NCI-H2171 (cell line): Measurements from ENCODE around the gene LRRC55.
"Not testable (repeated sequence)": the region's sequence is repeated elsewhere in the genome, so short reads cannot be mapped to it uniquely, and the experiment has no call there.

ENCODE experiments used
- DNase-seq: peaks from one replicate; lab custom pipeline; 2025; lab: John Stamatoyannopoulos, UW

Gene LRRC55

DNA sequence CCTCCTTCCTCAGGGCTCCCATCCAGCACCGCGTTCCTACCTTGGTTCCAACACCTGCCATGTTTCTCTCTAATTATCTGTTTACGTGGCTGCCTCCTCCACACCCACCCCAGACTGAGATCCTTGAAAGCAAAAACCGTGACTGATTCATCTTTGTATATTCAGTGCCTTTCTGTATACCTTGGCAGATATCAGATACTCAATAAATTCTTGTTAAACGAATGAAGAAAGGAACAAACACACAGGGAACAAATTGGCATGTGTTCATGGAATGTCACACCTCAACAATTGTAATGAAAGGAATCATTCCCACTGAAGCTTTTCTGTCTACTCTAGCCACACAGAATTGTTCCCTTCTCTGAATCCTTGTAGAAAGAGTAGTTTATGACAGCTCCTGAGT, 20.4 kb upstream of the LRRC55 start:
- DNase-seq = peak; percentile 53

DNA sequence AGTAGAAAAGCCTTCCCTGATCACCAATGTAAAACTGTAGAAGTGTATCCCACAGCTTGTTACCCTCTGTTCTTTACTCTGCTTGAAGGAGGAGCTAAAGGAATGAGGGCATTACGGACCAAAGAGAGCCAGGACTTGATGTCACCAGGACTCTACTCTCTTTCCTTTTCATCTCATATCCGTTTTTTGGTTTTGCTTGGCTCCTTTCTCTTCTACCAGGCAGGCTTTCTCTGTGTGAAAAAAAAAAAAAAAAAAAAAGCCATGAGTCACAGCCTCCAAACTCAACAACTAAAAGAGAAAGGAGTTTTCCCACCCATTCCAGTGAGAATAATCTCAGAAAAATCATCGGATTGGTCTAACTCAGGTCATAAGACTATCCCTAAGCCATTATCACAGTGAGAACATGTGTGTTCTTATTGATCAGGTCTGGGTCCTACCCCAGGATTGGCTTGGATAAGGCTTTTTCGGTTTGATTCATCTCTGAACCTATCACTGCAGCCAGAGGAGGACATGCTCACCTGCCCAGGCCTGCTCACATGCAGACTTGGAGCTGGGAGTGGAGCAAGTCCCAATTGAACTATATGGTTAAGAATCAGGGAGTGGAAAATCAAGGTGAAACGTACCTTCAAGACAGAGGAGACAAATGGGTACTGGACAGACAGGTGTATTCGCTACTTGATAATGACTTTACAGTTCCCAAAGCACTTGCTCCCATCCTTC, 19.4 kb upstream of the LRRC55 start:
- peak; percentile 31 for DNase-seq

DNA sequence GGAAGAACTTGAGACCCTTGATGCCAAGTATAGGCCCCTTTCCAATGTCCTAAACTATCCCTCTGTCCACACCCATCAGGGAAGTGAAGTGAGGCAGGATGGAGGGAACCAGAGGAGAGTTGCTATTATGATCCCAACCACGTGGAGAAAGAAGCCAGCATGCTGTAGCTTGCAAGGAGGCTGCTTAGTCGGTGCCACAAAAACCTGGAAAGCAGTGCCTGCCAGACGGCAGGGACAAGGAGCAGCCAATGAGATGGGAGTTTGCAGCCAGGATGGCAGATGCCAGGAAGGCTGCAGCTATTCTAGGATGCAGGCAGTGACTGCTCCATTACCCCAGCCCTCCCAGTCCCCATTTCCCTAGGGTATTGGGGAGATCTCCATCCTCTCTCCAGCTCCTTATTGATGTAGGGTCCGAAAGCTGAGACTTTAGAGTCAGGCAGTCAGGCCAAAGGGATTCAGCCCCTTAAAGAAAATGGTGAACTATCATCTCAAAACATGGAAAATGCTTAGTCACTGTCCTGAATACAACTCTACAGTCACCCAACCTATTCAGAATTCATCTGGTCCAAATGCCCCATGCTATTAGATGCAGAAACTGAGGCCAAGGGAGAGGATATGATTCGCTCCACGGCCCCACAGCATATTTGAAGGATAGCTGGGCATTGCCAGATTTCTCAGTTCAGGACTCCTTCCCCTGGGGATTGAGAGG, 18.4 kb upstream of the LRRC55 start:
- peak; percentile 97 for DNase-seq

DNA sequence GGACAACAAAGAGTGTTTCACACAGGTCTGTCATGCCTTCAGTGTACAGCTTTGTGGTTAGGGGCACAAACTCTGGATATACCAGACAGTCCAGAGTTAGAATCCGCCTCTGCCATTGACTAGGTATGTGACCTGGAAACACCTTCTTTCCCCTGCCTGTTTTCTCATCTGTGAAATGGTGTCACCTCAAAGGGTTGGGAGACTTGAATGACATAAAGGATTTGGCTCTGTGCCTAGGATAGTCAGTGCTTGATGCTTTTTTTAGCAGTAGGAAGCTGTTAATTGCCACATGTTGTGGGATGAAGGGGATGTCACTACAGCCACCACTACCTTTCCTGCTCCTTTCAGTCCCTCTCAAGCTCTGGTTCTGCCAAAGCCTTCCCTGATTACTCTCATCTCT, 17.4 kb upstream of the LRRC55 start:
- DNase-seq = peak; percentile 85

DNA sequence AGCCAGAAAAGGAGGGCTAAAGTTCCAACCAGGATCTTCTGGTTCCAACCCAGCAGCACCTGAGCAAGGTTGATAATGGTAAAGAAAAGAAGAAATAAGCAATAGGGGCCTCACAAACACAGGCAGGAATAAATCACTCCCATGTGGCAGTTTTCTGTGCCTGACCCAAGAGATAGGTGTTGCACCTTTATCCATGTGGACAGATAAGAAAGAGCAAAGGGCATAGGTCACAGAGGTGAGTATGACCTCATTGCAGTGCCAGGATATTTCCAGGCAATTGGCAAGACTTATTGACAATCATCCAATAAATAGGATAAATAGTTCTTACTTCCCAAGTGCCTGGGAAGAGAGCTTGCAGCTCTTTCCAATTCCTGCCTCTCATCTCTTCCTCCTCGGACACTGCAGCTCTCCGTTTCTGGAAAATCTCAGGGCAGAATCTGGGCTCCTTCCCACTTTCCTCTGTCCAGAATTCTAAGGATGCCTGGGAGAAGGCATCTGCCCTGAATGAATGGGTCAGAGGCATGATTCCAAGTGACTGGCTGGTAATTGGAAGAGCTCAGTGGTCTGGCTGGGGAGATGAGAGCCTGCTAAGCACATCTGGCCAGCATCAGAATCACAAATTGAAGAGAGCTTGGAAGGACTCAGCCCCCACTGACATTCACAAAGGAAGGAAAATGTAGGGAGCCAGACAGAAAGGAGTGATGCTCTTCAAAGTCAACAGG, 14.5 kb upstream of the LRRC55 start:
- no peak for DNase-seq

DNA sequence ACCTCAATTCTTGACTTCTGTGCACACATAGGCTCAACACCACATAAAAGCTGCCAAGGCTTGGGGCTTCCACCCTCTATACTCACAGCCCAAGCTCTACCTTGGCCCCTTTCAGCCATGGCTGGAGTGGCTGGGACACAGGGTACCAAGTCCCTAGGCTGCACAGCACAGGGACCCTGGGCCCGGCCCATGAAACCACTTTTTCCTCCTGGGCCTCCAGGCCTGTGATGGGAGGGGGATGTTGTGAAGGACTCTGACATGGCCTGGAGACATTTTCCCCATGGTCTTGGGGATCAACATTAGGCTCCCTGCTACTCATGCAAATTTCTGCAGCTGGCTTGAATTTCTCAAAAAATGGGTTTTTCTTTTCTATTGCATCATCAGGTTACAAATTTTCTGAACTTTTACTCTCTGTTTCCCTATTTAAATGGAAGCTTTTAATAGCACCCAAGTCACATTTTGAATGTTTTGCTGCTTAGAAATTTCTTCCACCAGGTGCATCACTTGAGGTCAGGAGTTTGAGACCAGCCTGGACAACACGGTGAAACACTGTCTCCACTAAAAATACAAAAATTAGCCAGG, 11.9 kb upstream of the LRRC55 start:
- DNase-seq = not testable (repeated sequence)

DNA sequence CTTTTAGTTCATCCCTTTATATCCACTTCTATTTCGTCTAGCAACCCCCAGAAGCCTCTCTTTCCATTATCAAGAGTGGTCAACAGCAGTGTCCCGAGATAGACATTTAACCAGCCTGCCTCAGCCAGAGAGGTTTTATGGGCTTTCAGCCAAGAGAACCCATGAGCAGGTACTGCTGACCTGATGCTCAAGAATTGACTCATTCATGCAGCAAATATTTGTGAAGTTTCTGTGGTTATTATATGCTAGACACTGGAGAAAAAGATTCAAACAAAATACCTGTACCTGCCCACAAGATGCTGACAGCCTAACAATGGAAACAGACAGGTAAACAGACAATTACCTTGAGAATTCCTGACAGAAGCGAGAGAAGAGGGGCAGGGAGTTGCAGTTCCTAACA, 9.7 kb upstream of the LRRC55 start:
- DNase-seq = no peak

DNA sequence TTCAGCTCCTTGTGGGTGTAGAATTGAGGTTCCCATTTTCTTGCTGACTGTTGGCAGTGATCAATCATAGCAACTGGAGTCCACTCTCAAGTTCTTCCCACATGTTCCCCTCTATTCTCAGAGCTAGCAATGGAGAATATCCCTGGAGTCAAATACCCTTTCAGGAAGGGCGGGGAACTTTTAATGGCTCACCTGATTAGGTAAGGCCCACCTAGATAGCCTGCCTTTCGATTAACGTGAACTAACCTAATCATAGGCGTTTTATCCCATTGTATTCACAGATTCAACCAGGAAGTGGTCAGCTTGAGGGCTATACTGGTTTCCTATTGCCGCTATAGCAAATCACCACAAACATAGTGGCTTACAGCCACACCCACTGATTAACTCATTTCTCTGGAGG, 7.1 kb upstream of the LRRC55 start:
- DNase-seq = no peak

DNA sequence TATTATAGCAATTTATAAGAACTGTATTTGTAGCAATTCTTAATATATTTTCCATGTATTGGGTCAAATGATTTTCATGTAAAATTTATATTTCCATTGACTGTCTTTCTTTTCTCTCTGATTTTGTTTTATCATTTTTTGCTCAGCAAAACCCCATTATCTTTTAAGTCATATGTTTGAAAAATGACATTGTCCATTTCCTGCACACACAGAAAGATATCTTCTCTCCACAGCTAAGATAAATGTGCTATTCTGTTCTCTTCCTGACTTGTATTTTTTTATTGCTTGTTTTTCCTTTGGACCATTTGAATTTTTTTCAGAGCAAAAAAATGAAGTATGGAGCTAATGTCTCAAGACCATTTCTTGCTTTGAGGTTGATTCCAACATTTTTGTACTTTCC, 6.3 kb upstream of the LRRC55 start:
- no peak for DNase-seq

DNA sequence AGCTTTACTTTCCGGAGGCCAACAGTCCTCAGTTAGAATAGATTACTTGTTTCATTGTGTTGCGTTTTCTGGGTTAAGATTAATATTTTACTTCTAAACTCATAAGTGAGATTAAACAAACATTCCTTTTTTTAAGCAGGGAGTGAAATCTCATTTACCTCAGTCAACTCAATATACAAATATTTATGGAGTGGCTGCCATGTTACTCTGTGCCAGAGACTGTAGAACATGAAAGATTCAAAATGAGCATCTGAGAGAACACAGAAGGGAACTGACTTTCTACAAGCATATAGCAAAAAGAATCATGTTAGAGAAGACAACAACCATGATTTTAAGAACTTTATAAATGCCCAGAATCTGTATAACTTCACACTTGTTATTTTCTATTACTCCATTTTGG, 3.4 kb upstream of the LRRC55 start:
- DNase-seq = no peak

DNA sequence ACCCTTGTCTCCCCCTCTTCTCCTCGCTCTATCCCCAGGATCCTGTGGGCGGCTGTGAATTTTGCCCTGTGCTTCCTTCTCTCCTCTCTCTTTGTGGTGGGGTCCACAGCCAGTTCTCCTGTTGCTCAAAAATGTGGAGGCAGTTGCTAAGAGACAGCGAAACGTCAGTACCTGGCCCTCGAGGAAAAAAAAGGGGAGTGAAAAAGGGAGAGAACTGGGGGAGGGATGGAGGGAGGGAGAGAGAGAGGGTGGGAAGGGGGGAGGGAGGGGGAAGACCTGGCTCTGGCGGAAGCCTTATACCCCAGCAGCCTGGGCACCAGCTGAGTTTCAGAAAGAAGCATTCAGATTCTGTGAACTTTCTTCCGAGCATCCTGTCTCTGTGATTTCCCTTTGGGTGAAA, 2.1 kb upstream of the LRRC55 start:
- DNase-seq = peak; percentile 66

DNA sequence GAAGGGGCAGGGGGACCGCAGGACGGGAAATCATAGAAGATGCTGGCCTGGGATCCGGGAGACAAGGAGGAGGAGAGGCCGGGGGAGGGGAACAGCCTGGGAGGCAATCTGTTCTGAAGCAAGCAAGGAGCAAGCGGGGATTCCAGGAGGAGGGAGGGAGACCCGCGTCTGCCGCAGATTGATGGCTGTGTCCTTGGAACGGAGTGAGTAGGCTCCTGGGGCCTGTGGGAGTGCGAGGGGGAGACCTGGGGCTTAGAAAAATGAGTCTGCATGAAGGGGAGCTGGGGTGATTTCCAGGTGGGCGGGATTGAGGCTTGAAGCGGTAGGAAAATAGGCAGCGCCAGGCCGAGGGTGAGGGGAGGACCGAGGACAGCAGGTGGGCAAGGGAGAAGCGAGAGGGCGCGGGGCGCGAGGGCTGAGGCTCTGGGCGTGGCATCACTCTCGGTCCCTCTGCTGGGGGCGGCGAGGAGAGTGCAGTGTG, 1.6 kb upstream of the LRRC55 start:
- DNase-seq = peak; percentile 80

DNA sequence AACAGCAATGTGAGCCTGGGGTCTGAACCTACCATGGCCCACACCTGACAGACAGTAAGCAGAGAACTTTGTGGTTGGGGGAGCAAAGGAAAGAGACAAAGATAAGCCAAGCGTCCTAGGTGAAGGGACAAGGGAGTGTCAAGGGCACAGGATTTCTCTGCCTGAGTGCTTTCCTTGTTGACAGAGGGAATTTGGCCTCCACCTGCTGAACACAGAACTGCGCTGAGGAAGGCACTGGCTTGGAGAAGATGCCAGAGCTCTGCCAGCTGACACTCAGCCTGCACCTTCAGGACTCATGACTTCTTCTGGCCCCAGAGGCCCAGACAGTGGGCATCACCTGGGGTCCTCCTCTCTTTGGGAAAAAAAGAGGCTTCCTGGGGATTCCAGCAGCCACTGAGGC, 789 bp upstream of the LRRC55 start:
- no peak for DNase-seq

DNA sequence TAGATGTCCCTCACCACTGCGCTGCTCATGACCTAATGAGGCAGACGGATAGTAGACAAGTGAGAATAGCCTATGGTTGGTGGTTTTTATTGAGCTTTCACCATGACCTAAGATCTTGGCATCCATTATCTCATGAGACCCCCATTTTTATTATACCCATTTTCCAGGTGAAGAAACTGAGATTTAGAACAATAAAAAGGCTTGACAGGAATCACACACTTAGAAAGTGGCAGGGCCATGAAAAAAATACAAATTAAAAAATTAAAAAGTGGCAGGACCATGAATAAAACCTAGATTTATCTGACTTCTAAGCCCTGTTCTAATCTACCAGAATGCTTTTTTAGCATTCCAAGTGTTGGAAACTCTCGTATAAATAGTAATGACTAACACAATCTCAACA, 1.1 kb downstream of the LRRC55 start:
- DNase-seq = no peak

DNA sequence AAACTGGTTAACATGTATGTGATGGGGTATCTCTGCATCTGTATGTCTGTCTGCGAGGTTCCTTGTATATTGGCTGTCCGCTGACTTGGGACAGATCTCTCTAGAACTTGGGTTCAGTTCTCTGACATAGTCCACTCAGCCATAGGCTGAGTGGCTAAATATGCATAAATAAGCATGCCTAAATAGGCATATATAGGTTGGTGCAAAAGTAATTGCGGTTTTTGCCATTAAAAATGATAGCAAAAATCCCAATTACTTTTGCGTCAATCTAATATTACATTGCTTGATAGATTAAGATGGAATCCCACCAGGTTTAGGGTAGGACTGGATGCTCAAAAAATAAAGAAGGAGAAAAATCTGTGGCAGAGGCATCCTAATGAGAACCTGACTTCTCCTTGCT, 8.8 kb downstream of the LRRC55 start:
- no peak for DNase-seq

DNA sequence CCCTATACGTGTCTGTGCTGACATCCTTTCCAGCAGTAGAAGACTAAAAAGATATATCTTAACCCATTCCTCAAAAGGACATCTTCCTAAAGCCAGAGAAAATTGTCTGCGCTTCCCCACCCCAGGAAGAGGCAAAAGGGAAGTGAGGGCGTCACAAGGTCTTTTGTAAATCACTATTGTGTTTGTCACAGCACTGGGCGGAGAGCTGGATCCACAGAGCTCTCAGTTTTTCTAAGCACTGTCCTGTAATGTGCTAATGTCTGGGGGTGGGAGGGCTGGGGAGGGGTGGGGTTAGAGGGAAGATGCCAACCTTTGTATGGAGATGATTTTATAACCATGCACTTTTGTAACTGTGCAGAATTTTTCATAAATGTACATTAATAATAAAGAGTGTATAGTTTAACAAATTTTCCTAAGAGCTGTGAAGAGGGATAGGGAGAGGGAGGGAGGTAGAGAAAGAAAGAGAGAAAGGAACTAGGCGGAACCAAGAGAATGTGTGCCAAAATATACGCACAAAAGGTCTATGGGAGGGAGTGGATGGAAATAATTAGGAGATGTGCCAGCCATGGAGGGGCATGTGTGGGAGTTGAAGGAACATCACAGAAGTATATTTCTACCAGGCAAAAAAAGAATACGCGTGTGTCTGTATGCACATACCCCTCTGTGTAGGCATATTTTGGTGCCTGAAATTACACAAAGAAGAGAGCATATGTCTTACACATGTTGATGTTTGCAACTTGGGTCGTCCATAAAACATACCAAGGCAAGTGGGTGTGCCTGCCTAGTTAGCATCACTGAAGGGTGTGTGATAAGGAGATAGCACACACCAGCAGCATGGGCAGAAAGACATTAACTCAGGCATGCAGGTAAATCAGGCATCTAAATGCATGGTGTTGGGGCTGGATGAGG, 9.8 kb downstream of the LRRC55 start:
- no peak for DNase-seq

DNA sequence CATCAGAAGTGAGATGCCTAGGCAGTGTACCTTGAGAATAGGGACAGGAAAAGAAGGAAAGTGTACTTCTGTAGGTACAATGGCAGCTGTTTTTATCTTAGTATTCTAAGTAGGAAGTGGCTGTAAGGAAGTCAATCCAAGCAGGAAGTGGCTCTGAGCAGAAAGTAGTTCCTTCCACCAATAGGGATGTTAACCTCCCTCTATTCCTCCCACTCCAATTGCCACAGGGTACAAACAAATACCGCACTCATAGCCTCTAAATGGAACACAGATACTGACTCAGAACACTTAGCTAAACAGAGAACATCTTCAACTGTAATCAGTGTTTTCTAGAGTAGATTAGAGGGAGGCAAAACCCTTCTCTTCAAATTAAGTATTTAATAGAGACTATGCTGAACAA, 10.6 kb downstream of the LRRC55 start:
- DNase-seq = no peak

DNA sequence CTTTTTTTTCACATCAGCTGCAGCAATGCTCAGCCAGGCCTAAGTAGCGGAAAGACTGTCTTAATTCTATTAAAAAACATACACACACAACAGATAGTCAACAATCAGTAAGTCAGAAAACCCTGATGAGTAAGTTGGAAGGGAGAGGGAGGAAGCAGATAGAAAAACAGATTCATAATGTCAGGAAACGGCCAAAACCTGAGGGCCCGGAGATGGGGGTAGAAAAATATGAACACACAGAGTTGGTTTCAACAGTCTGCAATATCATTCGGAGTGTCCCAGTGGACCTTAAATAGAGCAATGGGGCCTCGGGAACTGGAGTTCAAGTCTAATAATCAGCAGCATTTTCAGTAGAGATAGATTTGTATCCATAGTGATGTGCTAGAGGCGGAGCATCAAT, 14.8 kb downstream of the LRRC55 start:
- no peak for DNase-seq

DNA sequence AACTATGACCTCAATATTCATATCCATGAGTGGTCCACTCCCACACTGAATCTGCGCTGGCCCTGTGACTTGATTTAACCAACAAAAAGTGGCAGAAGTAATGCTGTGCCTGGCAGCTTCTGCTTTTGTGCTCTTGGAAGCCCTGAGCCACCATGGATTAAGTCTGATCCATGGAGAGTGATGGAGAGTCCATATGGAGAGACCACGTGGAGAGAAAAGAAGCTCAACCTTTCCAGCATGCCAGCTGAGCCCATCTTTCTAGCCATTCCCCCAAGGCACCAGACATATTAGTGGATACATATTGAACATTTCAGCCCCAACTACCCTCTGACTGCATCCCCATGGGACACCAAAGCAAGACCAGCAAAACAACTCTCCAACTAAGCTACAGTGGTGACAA, 16.0 kb downstream of the LRRC55 start:
- DNase-seq = no peak

DNA sequence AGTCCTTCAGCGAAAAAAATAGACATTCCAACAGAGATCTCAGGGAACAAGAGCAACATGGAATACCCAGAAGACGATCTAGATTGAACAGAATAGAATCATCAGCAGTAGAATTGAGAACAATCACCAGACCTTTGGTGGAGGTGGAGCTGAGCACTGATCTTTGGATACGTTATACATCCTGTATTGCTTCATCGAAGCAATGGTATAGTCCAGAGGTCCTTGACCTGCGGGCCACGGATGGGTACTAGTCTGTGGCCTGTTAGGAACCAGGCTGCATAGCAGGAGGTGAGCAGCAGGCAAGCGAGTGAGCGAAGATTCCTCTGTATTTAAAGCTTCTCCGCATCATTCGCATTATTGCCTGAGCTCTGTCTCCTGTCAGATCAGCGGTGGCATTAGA, 17.6 kb downstream of the LRRC55 start:
- no peak for DNase-seq

DNA sequence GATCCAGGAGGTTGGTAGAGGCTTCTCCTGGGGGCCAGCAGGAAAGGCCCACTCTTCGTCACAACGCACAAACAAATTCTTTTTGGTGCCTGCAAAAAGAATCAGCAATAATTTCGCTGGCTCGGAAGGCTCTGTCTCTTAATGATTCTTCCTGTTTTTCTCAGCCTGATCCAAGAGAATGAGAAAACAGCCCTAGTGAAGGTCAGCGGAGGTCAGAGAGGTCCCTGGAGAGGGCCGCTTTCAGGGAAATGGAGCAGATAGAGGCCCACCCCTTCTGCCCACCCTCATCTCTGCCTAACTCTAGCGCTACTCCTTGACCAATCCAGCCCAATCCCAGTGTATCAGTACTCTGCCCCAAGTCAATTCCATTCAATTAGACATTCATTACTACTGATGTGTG, 19.2 kb downstream of the LRRC55 start:
- DNase-seq = no peak

DNA sequence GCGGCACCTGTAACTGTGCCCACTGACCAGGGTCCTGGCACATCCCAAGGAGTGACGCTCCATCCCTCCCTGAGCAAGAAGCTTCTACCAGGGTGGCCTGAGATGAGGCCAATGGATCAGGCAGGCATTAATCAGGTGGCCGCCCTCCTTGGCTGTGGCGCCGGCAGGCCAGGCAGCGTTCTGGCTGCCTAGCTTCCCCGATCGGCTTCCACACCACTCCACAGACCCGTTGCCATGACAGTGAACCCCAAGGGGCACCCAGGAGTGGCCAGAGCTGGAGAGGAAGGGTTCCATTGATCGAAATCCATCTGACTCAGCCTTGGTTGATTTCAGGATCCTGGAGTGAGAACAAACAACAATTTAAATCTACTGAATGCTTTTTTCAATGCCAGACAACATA, 20.5 kb downstream of the LRRC55 start:
- no peak for DNase-seq
